Measurements from ENCODE around the gene ABCG5.

ABCG5 gene

DNA sequence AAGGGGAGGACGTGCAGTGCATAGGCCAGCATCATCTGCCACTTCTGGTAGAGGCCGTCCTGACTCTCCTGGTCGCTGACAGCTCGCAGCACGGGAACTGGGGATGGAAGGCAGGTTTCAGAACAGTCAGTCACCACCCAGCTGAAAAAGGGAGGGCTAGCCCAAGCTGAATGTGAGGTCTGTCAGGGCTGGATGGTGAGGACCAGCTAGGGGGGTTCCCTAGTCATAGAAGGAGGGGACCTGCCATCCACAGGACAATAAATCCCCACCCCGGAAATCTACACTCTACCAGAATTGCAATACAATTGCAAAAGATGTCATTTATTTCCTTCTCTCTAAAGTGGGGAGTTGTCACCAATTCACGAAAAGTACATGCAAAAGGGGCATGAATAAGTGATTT is 15.8 kb downstream of the ABCG5 start:
- Histone ChIP-seq H3K4me1 (ENCODE audit: control insufficient read depth, insufficient read depth, low read length) (no peaks in the 10 kb centered on the region), H3K9me3 (ENCODE audit: control insufficient read depth, insufficient read depth, low read length) (no peaks in the 10 kb centered on the region), H3K4me3 (ENCODE audit: low read depth, low read length) (no peak overlapping the region), H3K36me3 (ENCODE audit: control insufficient read depth, insufficient read depth, low read length) (no peaks in the 10 kb centered on the region), H3K27me3 (ENCODE audit: control insufficient read depth, insufficient read depth, low read length) (no peaks in the 10 kb centered on the region), H3K9ac (ENCODE audit: low read depth, low read length) (no peak overlapping the region)

DNA sequence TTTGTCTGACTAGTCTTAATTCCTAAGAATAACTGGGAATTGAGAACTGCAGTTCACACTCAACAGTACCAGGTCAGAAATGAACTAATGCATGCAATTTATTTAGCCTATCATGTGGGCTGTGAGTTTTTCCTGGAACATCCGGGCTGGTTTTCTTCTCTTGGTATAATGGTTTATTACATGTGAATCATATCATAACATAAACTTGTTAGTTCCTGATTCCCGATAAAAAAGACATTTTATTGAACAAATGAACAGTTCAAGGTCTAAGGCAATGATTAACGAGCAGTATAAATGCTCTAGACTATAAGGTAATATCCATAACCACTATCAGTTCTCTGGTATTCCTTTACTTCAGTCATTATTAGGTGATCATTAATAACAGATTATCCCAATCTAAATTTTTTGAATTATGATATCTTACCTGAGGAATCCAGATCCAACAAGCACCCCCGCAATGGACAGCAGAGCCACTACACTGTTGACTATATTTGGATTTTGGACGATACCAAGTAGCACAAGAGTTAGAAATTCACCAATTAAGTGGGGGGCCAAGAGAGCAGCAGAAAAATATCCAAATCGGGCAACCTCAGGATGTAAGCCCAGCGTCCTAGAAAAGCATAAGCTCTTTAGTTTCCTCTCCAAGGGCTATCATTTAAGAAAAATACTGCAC is 19.0 kb downstream of the ABCG5 start:
- Histone ChIP-seq H3K9ac (ENCODE audit: low read depth, low read length) (no peak overlapping the region), H3K4me1 (ENCODE audit: control insufficient read depth, insufficient read depth, low read length) (no peaks in the 10 kb centered on the region)

GRCh38 chr2:43818761-43819160 is 19.9 kb downstream of the ABCG5 start:
- no peaks in the 10 kb centered on the region for H3K27me3 ChIP-seq (ENCODE audit: control insufficient read depth, insufficient read depth, low read length)
- no peaks in the 10 kb centered on the region for H3K4me1 ChIP-seq (ENCODE audit: control insufficient read depth, insufficient read depth, low read length)
- H3K4me3 ChIP-seq (ENCODE audit: low read depth, low read length): no peak overlapping the region
- H3K9me3 ChIP-seq (ENCODE audit: control insufficient read depth, insufficient read depth, low read length): no peaks in the 10 kb centered on the region
- no peaks in the 10 kb centered on the region for H3K36me3 ChIP-seq (ENCODE audit: control insufficient read depth, insufficient read depth, low read length)
- H3K9ac ChIP-seq (ENCODE audit: low read depth, low read length): no peak overlapping the region

More for the DNA sequence above, 19.0 kb downstream of the ABCG5 start:
- Histone ChIP-seq H3K36me3 (ENCODE audit: control insufficient read depth, insufficient read depth, low read length) (no peaks in the 10 kb centered on the region), H3K9me3 (ENCODE audit: control insufficient read depth, insufficient read depth, low read length) (no peaks in the 10 kb centered on the region), H3K4me3 (ENCODE audit: low read depth, low read length) (no peak overlapping the region), H3K27me3 (ENCODE audit: control insufficient read depth, insufficient read depth, low read length) (no peaks in the 10 kb centered on the region)

GRCh38 chr2:43814711-43815110 is 23.9 kb downstream of the ABCG5 start:
- no peaks in the 10 kb centered on the region for H3K36me3 ChIP-seq (ENCODE audit: control insufficient read depth, insufficient read depth, low read length)
- H3K27me3 ChIP-seq (ENCODE audit: control insufficient read depth, insufficient read depth, low read length): no peaks in the 10 kb centered on the region
- H3K9me3 ChIP-seq (ENCODE audit: control insufficient read depth, insufficient read depth, low read length): no peaks in the 10 kb centered on the region
- H3K4me1 ChIP-seq (ENCODE audit: control insufficient read depth, insufficient read depth, low read length): no peaks in the 10 kb centered on the region
- no peak overlapping the region for H3K4me3 ChIP-seq (ENCODE audit: low read depth, low read length)
- H3K9ac ChIP-seq (ENCODE audit: low read depth, low read length): no peak overlapping the region

DNA sequence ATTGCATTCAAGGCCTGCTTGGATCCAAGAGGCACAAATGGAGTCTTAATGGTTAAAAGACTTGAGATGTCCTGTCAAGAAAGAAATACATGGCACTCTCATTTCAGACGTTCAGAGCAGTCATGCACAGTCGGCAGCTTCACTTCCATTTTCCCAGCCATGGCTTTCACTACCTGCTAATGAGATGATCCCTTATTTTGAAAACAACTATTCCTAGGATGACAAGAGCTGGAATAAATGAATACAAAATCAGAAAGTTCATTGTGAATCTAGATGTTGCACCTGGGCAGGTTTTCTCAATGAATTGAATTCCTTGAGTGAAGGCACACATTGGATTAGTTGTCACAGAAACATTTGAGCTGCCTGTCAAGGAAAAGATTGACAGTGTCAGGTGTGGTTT is 25.7 kb downstream of the ABCG5 start:
- no peaks in the 10 kb centered on the region for H3K27me3 ChIP-seq (ENCODE audit: control insufficient read depth, insufficient read depth, low read length)
- no peaks in the 10 kb centered on the region for H3K36me3 ChIP-seq (ENCODE audit: control insufficient read depth, insufficient read depth, low read length)

GRCh38 chr2:43812006-43812405 is 26.6 kb downstream of the ABCG5 start:
- no peaks in the 10 kb centered on the region for H3K36me3 ChIP-seq (ENCODE audit: control insufficient read depth, insufficient read depth, low read length)
- no peaks in the 10 kb centered on the region for H3K4me1 ChIP-seq (ENCODE audit: control insufficient read depth, insufficient read depth, low read length)
- H3K4me3 ChIP-seq (ENCODE audit: low read depth, low read length): no peak overlapping the region
- no peaks in the 10 kb centered on the region for H3K9me3 ChIP-seq (ENCODE audit: control insufficient read depth, insufficient read depth, low read length)
- H3K9ac ChIP-seq (ENCODE audit: low read depth, low read length): no peak overlapping the region
- H3K27me3 ChIP-seq (ENCODE audit: control insufficient read depth, insufficient read depth, low read length): no peaks in the 10 kb centered on the region

More for the DNA sequence above, 25.7 kb downstream of the ABCG5 start:
- H3K9me3 ChIP-seq (ENCODE audit: control insufficient read depth, insufficient read depth, low read length): no peaks in the 10 kb centered on the region
- H3K4me1 ChIP-seq (ENCODE audit: control insufficient read depth, insufficient read depth, low read length): no peaks in the 10 kb centered on the region
- H3K9ac ChIP-seq (ENCODE audit: low read depth, low read length): no peak overlapping the region
- no peak overlapping the region for H3K4me3 ChIP-seq (ENCODE audit: low read depth, low read length)

- no peak overlapping the region for H3K9ac ChIP-seq (ENCODE audit: low read depth, low read length)
- no peak overlapping the region for H3K4me3 ChIP-seq (ENCODE audit: low read depth, low read length)
- no peaks in the 10 kb centered on the region for H3K27me3 ChIP-seq (ENCODE audit: control insufficient read depth, insufficient read depth, low read length)
- H3K4me1 ChIP-seq (ENCODE audit: control insufficient read depth, insufficient read depth, low read length): no peaks in the 10 kb centered on the region
- H3K36me3 ChIP-seq (ENCODE audit: control insufficient read depth, insufficient read depth, low read length): no peaks in the 10 kb centered on the region
- H3K9me3 ChIP-seq (ENCODE audit: control insufficient read depth, insufficient read depth, low read length): no peaks in the 10 kb centered on the region
Observed at GRCh38 chr2:43810888-43811287, 27.8 kb downstream of the ABCG5 start.

- Histone ChIP-seq H3K9ac (ENCODE audit: low read depth, low read length) (no peak overlapping the region), H3K36me3 (ENCODE audit: control insufficient read depth, insufficient read depth, low read length) (no peaks in the 10 kb centered on the region), H3K4me3 (ENCODE audit: low read depth, low read length) (no peak overlapping the region), H3K9me3 (ENCODE audit: control insufficient read depth, insufficient read depth, low read length) (no peaks in the 10 kb centered on the region), H3K4me1 (ENCODE audit: control insufficient read depth, insufficient read depth, low read length) (no peaks in the 10 kb centered on the region), H3K27me3 (ENCODE audit: control insufficient read depth, insufficient read depth, low read length) (no peaks in the 10 kb centered on the region)
Observed at GRCh38 chr2:43810452-43810851, 28.2 kb downstream of the ABCG5 start.

DNA sequence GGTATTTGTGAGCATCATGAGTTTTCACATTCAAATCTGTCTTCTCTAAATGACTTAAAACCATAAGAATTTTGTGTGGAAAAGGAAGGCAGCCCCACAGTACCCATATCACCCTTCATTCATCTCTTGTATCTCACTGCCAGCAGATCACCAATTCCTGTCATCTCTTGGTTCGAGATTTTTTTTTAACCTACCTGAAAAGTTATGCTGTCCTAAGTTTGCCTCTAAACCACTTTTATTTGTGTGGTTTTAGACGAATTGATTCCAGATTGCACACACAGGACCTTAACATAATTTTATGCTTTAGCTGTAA is 32.0 kb downstream of the ABCG5 start:
- Histone ChIP-seq H3K9ac (ENCODE audit: low read depth, low read length) (no peak overlapping the region), H3K4me3 (ENCODE audit: low read depth, low read length) (no peak overlapping the region), H3K36me3 (ENCODE audit: control insufficient read depth, insufficient read depth, low read length) (no peaks in the 10 kb centered on the region), H3K27me3 (ENCODE audit: control insufficient read depth, insufficient read depth, low read length) (no peaks in the 10 kb centered on the region), H3K4me1 (ENCODE audit: control insufficient read depth, insufficient read depth, low read length) (no peaks in the 10 kb centered on the region), H3K9me3 (ENCODE audit: control insufficient read depth, insufficient read depth, low read length) (no peaks in the 10 kb centered on the region)

DNA sequence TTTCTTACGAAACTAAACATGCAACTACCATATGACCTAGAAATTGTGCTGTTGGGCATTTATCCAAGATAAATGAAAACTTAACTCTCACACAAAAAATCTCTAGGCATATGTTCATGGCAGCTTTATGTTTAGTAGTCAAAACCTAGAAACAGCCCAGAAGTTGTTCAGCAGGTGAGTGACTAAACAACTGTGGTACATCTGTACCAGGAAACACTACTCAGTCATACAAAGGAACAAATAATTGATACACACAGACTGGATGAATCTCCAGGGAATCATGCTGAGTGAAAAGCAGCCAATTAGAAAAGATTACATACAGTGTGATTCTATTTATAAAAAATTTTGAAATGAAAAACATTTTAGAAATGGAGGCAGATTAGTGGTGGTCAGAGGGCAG is 35.5 kb downstream of the ABCG5 start:
- H3K9ac ChIP-seq (ENCODE audit: low read depth, low read length): no peak overlapping the region
- H3K9me3 ChIP-seq (ENCODE audit: control insufficient read depth, insufficient read depth, low read length): no peaks in the 10 kb centered on the region
- no peak overlapping the region for H3K4me3 ChIP-seq (ENCODE audit: low read depth, low read length)

GRCh38 chr2:43802135-43802534 is 36.5 kb downstream of the ABCG5 start:
- Histone ChIP-seq H3K36me3 (ENCODE audit: control insufficient read depth, insufficient read depth, low read length) (no peaks in the 10 kb centered on the region), H3K4me1 (ENCODE audit: control insufficient read depth, insufficient read depth, low read length) (no peaks in the 10 kb centered on the region), H3K9me3 (ENCODE audit: control insufficient read depth, insufficient read depth, low read length) (no peaks in the 10 kb centered on the region), H3K4me3 (ENCODE audit: low read depth, low read length) (no peak overlapping the region), H3K27me3 (ENCODE audit: control insufficient read depth, insufficient read depth, low read length) (no peaks in the 10 kb centered on the region), H3K9ac (ENCODE audit: low read depth, low read length) (no peak overlapping the region)

More for the DNA sequence above, 35.5 kb downstream of the ABCG5 start:
- no peaks in the 10 kb centered on the region for H3K4me1 ChIP-seq (ENCODE audit: control insufficient read depth, insufficient read depth, low read length)
- H3K36me3 ChIP-seq (ENCODE audit: control insufficient read depth, insufficient read depth, low read length): no peaks in the 10 kb centered on the region
- no peaks in the 10 kb centered on the region for H3K27me3 ChIP-seq (ENCODE audit: control insufficient read depth, insufficient read depth, low read length)

DNA sequence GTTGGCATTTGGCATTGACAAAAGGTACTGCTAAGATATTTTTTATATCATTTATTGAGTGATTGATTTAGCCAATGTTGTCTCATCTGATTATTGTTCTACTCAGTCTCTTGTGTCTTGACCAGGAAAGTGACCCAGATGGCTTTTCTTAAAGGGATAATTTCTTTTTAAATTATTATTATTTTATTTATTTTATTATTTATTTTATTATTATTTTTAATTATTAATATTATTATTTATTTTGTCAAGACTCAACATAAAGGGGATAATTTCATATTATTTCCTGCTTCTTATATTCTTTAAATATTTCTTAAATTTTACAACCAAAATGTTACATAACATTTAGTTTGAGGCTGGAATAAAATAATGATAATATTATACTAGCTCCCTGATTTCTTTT is 37.7 kb downstream of the ABCG5 start:
- Histone ChIP-seq H3K27me3 (ENCODE audit: control insufficient read depth, insufficient read depth, low read length) (no peaks in the 10 kb centered on the region), H3K4me1 (ENCODE audit: control insufficient read depth, insufficient read depth, low read length) (no peaks in the 10 kb centered on the region), H3K4me3 (ENCODE audit: low read depth, low read length) (no peak overlapping the region), H3K36me3 (ENCODE audit: control insufficient read depth, insufficient read depth, low read length) (no peaks in the 10 kb centered on the region), H3K9me3 (ENCODE audit: control insufficient read depth, insufficient read depth, low read length) (no peaks in the 10 kb centered on the region), H3K9ac (ENCODE audit: low read depth, low read length) (no peak overlapping the region)

All from iPS-15b (cell line).